ENCODE results near the gene ABRACL.
"Not testable (repeated sequence)": the region's sequence is repeated elsewhere in the genome, so short reads cannot be mapped to it uniquely, and the experiment has no call there.

Gene ABRACL

GRCh38 chr6:139028658-139029469, at the start of gene ABRACL:
Gene ABRACL (plus strand): TSS chr6:139028745. CDS start chr6:139034161, 5,416 bp downstream.
- DNase-seq, result peak; percentile 77

GRCh38 chr6:138979365-138979764, 49.2 kb upstream of the ABRACL start:
- DNase-seq, result no peak

GRCh38 chr6:138979813-138980668, 48.5 kb upstream of the ABRACL start:
- DNase-seq, result no peak

- DNase-seq, result no peak
Observed at GRCh38 chr6:138981416-138981815, 47.1 kb upstream of the ABRACL start.

GRCh38 chr6:138986578-138986977, 42.0 kb upstream of the ABRACL start:
- peak; percentile 13 for DNase-seq

GRCh38 chr6:138987080-138987642, 41.4 kb upstream of the ABRACL start:
- no peak for DNase-seq

GRCh38 chr6:138987643-138988468, 40.7 kb upstream of the ABRACL start, which contains the start of gene REPS1:
Gene REPS1 (minus strand): TSS chr6:138988253. CDS start chr6:138987682, 571 bp downstream.
- peak; percentile 92 for DNase-seq

GRCh38 chr6:138988469-138988834, 40.1 kb upstream of the ABRACL start:
- DNase-seq, result no peak

GRCh38 chr6:138989098-138989983, 39.2 kb upstream of the ABRACL start:
- DNase-seq, result no peak

- no peak for DNase-seq
Observed at GRCh38 chr6:138991206-138991605, 37.3 kb upstream of the ABRACL start.

GRCh38 chr6:138992965-138993364, 35.6 kb upstream of the ABRACL start:
- DNase-seq, result not testable (repeated sequence)

GRCh38 chr6:138993410-138993809, 35.1 kb upstream of the ABRACL start:
- DNase-seq, result not testable (repeated sequence)

- DNase-seq, result no peak
Observed at GRCh38 chr6:138996524-138996923, 32.0 kb upstream of the ABRACL start.

GRCh38 chr6:138997136-138997535, 31.4 kb upstream of the ABRACL start:
- no peak for DNase-seq

GRCh38 chr6:138999949-139000725, 28.4 kb upstream of the ABRACL start:
- DNase-seq, result no peak

GRCh38 chr6:139003751-139004150, 24.8 kb upstream of the ABRACL start:
- no peak for DNase-seq

GRCh38 chr6:139006477-139006876, 22.1 kb upstream of the ABRACL start:
- no peak for DNase-seq

GRCh38 chr6:139007428-139007827, 21.1 kb upstream of the ABRACL start:
- DNase-seq, result no peak

- no peak for DNase-seq
Observed at GRCh38 chr6:139008117-139008516, 20.4 kb upstream of the ABRACL start.

GRCh38 chr6:139010674-139011073, 17.9 kb upstream of the ABRACL start:
- DNase-seq, result no peak

- DNase-seq, result no peak
Observed at GRCh38 chr6:139011980-139012379, 16.6 kb upstream of the ABRACL start.
